ENCODE data around the gene ATP6V1B1. TPM values are rescaled to one million over a fixed set of nuclear protein-coding genes. Genes with fewer than 3 reads are reported as not detected.

The ATP6V1B1 gene
- total RNA-seq, 1 experiment from 2014 or later: not detected

- Mint-ChIP-seq H3K4me1 (peaks cover 13% of the 10 kb centered on the region), H3K4me3 (no peak overlapping the region), H3K27ac (no peak overlapping the region), H3K27me3 (ENCODE audit: low read depth) (peaks cover 36% of the 10 kb centered on the region), H3K9me3 (no peaks in the 10 kb centered on the region), H3K36me3 (no peaks in the 10 kb centered on the region)
- POLR2A ChIA-PET: no interaction called here
- CTCF ChIA-PET: interaction anchor here (1.1 to 4.7 kb wide), 10 partner anchors 9 to 63 kb away, joined by 3 to 55 read pairs (median 12); partner anchors contain the start of gene ATP6V1B1
- ATAC-seq: no peak
- DNase-seq (ENCODE audit: low spot score): no peak
- TF ChIP-seq JUN (CRISPR knock-in tag; IDR thresholded peaks at IDR 0.05) (no peak), USF1 (CRISPR knock-in tag; IDR thresholded peaks at IDR 0.05) (no peak), E2F1 (CRISPR knock-in tag; IDR thresholded peaks at IDR 0.05) (no peak), SP1 (CRISPR knock-in tag; conservative IDR thresholded peaks at IDR 0.05) (no peak), FOXK1 (CRISPR knock-in tag; IDR thresholded peaks at IDR 0.05) (no peak), ZNF423 (CRISPR knock-in tag; IDR thresholded peaks at IDR 0.05) (no peak), STAT6 (CRISPR knock-in tag; conservative IDR thresholded peaks at IDR 0.05; ENCODE audit: low read depth) (no peak), ETV6 (CRISPR knock-in tag; IDR thresholded peaks at IDR 0.05) (no peak), MLX (CRISPR knock-in tag; IDR thresholded peaks at IDR 0.05) (no peak), HMGA2 (CRISPR knock-in tag; IDR thresholded peaks at IDR 0.05) (no peak), NFATC4 (CRISPR knock-in tag; IDR thresholded peaks at IDR 0.05) (no peak), JAZF1 (CRISPR knock-in tag; IDR thresholded peaks at IDR 0.05) (no peak), RELA (CRISPR knock-in tag; IDR thresholded peaks at IDR 0.05; ENCODE audit: borderline replicate concordance) (no peak), ERG (CRISPR knock-in tag; IDR thresholded peaks at IDR 0.05) (no peak), ATF6 (CRISPR knock-in tag; IDR thresholded peaks at IDR 0.05) (no peak), SMAD4 (CRISPR knock-in tag; IDR thresholded peaks at IDR 0.05) (no peak), ZNF317 (CRISPR knock-in tag; IDR thresholded peaks at IDR 0.05; ENCODE audit: borderline replicate concordance, low read depth) (no peak), USF2 (CRISPR knock-in tag; IDR thresholded peaks at IDR 0.05) (no peak), SMAD3 (CRISPR knock-in tag; IDR thresholded peaks at IDR 0.05; ENCODE audit: borderline replicate concordance) (no peak)
Measured at GRCh38 chr2:70921839-70922234, 13.9 kb upstream of the ATP6V1B1 start.
